ENCODE data around the gene GPRC5D.

- TF ChIP-seq, protein P1, sequence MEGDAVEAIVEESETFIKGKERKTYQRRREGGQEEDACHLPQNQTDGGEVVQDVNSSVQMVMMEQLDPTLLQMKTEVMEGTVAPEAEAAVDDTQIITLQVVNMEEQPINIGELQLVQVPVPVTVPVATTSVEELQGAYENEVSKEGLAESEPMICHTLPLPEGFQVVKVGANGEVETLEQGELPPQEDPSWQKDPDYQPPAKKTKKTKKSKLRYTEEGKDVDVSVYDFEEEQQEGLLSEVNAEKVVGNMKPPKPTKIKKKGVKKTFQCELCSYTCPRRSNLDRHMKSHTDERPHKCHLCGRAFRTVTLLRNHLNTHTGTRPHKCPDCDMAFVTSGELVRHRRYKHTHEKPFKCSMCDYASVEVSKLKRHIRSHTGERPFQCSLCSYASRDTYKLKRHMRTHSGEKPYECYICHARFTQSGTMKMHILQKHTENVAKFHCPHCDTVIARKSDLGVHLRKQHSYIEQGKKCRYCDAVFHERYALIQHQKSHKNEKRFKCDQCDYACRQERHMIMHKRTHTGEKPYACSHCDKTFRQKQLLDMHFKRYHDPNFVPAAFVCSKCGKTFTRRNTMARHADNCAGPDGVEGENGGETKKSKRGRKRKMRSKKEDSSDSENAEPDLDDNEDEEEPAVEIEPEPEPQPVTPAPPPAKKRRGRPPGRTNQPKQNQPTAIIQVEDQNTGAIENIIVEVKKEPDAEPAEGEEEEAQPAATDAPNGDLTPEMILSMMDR (IDR thresholded peaks at IDR 0.05): no peak
- no peak for TF ChIP-seq ZFX (IDR thresholded peaks at IDR 0.05; ENCODE audit: borderline replicate concordance)
Measured at GRCh38 chr12:12899530-12900380, 52.2 kb downstream of the GPRC5D start.
